WTC11 (cell line): ENCODE measurements around the gene CEP78. TPM values are rescaled to one million over a fixed set of nuclear protein-coding genes. Genes with fewer than 3 reads are reported as not detected.

Experiments used
- ATAC-seq: fragments of 200-7000 bp; cut with Tn5 transposase; 2 replicates; pipeline ENCODE4 v1.10.0; 2021; ENCODE audit warnings: mild to moderate bottlenecking, moderate library complexity
- CTCF ChIA-PET: fragments of 300-600 bp; sonication (Branson Sonifier 250); formaldehyde crosslinking; loops from one replicate; lab custom pipeline; 2021; ENCODE audit warnings: antibody characterized with exemption; lab: Charles Lee
- POLR2A ChIA-PET: fragments of 350-600 bp; sonication (Branson Sonifier 250); formaldehyde crosslinking; loops from one replicate; lab custom pipeline; 2021; ENCODE audit warnings: antibody characterized with exemption; lab: Charles Lee
- DNase-seq: peaks from one replicate; pipeline ENCODE4 v3.0.0; 2021; ENCODE audit warnings: low spot score
- H3K27ac Mint-ChIP-seq: 2 replicates; pipeline ENCODE4 v1.8.0; 2021; ENCODE audit warnings: mixed read lengths
- H3K27me3 Mint-ChIP-seq: 2 replicates; pipeline ENCODE4 v1.8.0; 2021; ENCODE audit warnings: low read depth, mild to moderate bottlenecking, moderate library complexity, mixed read lengths
- H3K36me3 Mint-ChIP-seq: 2 replicates; pipeline ENCODE4 v1.8.0; 2021; ENCODE audit warnings: mixed read lengths
- H3K4me1 Mint-ChIP-seq: 2 replicates; pipeline ENCODE4 v1.8.0; 2022; ENCODE audit warnings: mixed read lengths
- H3K4me3 Mint-ChIP-seq: 2 replicates; pipeline ENCODE4 v1.8.0; 2021; ENCODE audit warnings: mild to moderate bottlenecking, moderate library complexity, mixed read lengths
- H3K9me3 Mint-ChIP-seq: 2 replicates; pipeline ENCODE4 v1.8.0; 2021; ENCODE audit warnings: mixed read lengths
- CBFB ChIP-seq: sonication (generic); formaldehyde crosslinking; IDR thresholded peaks from 2 replicates; pipeline ENCODE4 v1.8.1; 2022; ENCODE audit warnings: mild to moderate bottlenecking, low read depth, missing genetic modification reagents
- ETV6 ChIP-seq: sonication (generic); formaldehyde crosslinking; IDR thresholded peaks from 2 replicates; pipeline ENCODE4 v1.8.1; 2022; ENCODE audit warnings: mild to moderate bottlenecking, missing genetic modification reagents
- GABPB1 ChIP-seq: sonication (generic); formaldehyde crosslinking; IDR thresholded peaks from 2 replicates; pipeline ENCODE4 v1.8.1; 2023; ENCODE audit warnings: mild to moderate bottlenecking, missing genetic modification reagents
- JUN ChIP-seq: sonication (generic); formaldehyde crosslinking; IDR thresholded peaks from 2 replicates; pipeline ENCODE4 v1.8.0; 2023; ENCODE audit warnings: mild to moderate bottlenecking, missing genetic modification reagents
- KAT7 ChIP-seq: sonication (generic); formaldehyde crosslinking; IDR thresholded peaks from 2 replicates; pipeline ENCODE4 v1.8.1; 2023; ENCODE audit warnings: missing genetic modification reagents, mild to moderate bottlenecking, borderline replicate concordance
- MYBL2 ChIP-seq: sonication (generic); formaldehyde crosslinking; IDR thresholded peaks from 2 replicates; pipeline ENCODE4 v1.8.1; 2023; ENCODE audit warnings: mild to moderate bottlenecking, moderate library complexity, missing genetic modification reagents
- RELA ChIP-seq: sonication (generic); formaldehyde crosslinking; IDR thresholded peaks from 2 replicates; pipeline ENCODE4 v1.8.1; 2022; ENCODE audit warnings: missing genetic modification reagents, mild to moderate bottlenecking, borderline replicate concordance
- SOX15 ChIP-seq: fragments of 250-450 bp; sonication (Bioruptor Pico); IDR thresholded peaks from 2 replicates; pipeline ENCODE4 v1.9.0; 2021; ENCODE audit warnings: mild to moderate bottlenecking
- TCF7 ChIP-seq: sonication (generic); formaldehyde crosslinking; IDR thresholded peaks from 2 replicates; pipeline ENCODE4 v1.8.0; 2022; ENCODE audit warnings: mild to moderate bottlenecking, low read depth, missing genetic modification reagents, moderate library complexity
- ZBTB21 ChIP-seq: sonication (generic); formaldehyde crosslinking; IDR thresholded peaks from 2 replicates; pipeline ENCODE4 v1.8.1; 2023; ENCODE audit warnings: mild to moderate bottlenecking, missing genetic modification reagents, borderline replicate concordance
- ZNF138 ChIP-seq: sonication (generic); formaldehyde crosslinking; conservative IDR thresholded peaks from 2 replicates; pipeline ENCODE4 v1.8.1; 2022; ENCODE audit warnings: mild to moderate bottlenecking, moderate library complexity, missing genetic modification reagents
- ZNF263 ChIP-seq: sonication (generic); formaldehyde crosslinking; IDR thresholded peaks from 2 replicates; pipeline ENCODE4 v1.8.1; 2022; ENCODE audit warnings: low read depth, mild to moderate bottlenecking, moderate library complexity, missing genetic modification reagents
- ZNF317 ChIP-seq: sonication (generic); formaldehyde crosslinking; IDR thresholded peaks from 2 replicates; pipeline ENCODE4 v1.8.1; 2023; ENCODE audit warnings: low read depth, mild to moderate bottlenecking, moderate library complexity, missing genetic modification reagents, borderline replicate concordance
- ZNF396 ChIP-seq: fragments of 250-450 bp; sonication (Bioruptor Pico); IDR thresholded peaks from 2 replicates; pipeline ENCODE4 v1.8.0; 2021; ENCODE audit warnings: mild to moderate bottlenecking, moderate library complexity, borderline replicate concordance
- total RNA-seq: library from RNA; stranded (reverse); gene quantifications from 3 replicates; pipeline ENCODE4 v1.2.3, GENCODE V29; 2021
- TF ChIP-seq, protein P1 (sequence below): fragments of 250-450 bp; sonication (Bioruptor Pico); conservative IDR thresholded peaks from 2 replicates; pipeline ENCODE4 v1.9.0; 2021; ENCODE audit warnings: mild to moderate bottlenecking
- TF ChIP-seq, protein P2 (sequence below): sonication (generic); formaldehyde crosslinking; IDR thresholded peaks from 2 replicates; pipeline ENCODE4 v1.8.1; 2023; ENCODE audit warnings: mild to moderate bottlenecking, missing genetic modification reagents, moderate library complexity
- TF ChIP-seq, protein P3 (sequence below): sonication (generic); formaldehyde crosslinking; conservative IDR thresholded peaks from 2 replicates; pipeline ENCODE4 v1.8.1; 2023; ENCODE audit warnings: mild to moderate bottlenecking, low read depth, missing genetic modification reagents, moderate library complexity
- TF ChIP-seq, protein P4 (sequence below): fragments of 250-450 bp; sonication (Bioruptor Pico); IDR thresholded peaks from 2 replicates; pipeline ENCODE4 v1.8.0; 2021; ENCODE audit warnings: mild to moderate bottlenecking
- TF ChIP-seq, protein P5 (sequence below): sonication (generic); formaldehyde crosslinking; IDR thresholded peaks from 2 replicates; pipeline ENCODE4 v1.8.1; 2022; ENCODE audit warnings: mild to moderate bottlenecking, moderate library complexity, missing genetic modification reagents
- TF ChIP-seq, protein P6 (sequence below): sonication (generic); formaldehyde crosslinking; IDR thresholded peaks from 2 replicates; pipeline ENCODE4 v1.8.0; 2023; ENCODE audit warnings: missing genetic modification reagents
- TF ChIP-seq, protein P7 (sequence below): sonication (generic); formaldehyde crosslinking; IDR thresholded peaks from 2 replicates; pipeline ENCODE4 v1.8.1; 2023; ENCODE audit warnings: mild to moderate bottlenecking, moderate library complexity, missing genetic modification reagents

The CEP78 gene
- total RNA-seq, 1 experiment from 2014 or later: 42.0 TPM

DNA sequence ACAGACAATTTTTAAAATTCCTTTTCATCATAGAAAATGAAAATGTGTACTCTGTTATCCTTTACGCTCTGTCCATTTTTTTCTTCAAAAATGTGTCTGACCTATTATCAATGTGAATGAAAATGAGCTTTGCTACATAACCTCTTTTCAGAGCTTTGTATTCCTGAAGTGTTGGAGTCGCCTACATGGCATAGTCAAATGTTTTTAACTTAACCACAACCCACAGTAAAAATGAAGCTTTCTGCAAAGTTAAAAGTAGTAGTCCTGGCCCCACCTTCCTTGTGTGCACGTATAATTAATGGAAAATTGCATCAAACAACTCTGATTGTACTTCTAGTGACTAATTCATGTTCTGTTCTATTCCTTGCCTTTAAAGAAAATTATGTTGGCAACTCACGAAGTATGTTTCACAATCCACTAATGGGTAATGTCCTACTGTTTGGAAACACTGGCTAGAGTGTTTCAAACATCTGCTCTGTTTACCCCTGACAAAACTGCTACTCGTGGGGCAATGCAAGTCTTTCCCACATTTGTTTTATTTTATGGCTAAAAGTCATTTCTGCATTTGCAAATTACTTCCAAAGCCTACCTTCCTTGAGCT lies 42.4 kb downstream of the CEP78 start:
- ATAC-seq: no peak

DNA sequence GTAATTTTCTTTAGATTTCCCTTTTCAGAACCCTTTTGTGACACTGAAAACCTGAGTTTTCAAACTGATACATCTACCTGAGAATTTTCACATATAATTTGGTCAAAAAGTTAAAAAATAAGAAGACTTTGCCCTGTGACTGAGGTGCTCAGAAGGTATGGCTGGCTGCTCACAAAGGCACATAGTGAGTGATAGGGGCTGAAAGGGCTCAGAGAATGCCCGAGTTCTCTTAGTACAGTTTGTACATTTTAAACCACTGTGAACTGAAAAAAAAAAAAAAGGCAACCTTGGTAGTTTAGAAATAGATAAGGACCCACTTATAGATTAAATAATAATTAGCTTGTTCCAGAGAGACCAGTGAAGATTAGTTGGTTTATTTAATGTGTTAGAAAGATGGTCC lies 42.9 kb downstream of the CEP78 start:
- Mint-ChIP-seq H3K27me3 (peaks cover 4% of the 10 kb centered on the region; the same call in 1 of the 2 replicates), H3K36me3 (peaks cover 3% of the 10 kb centered on the region; the same call in 1 of the 2 replicates), H3K4me1 (peaks cover under 1% of the 10 kb centered on the region; the same call in 1 of the 2 replicates), H3K4me3 (no peak overlapping the region), H3K27ac (no peak overlapping the region), H3K9me3 (peaks cover 6% of the 10 kb centered on the region)
- DNase-seq: no peak
- POLR2A ChIA-PET: no interaction called here
- no peak for ATAC-seq
- no peak for TF ChIP-seq JUN
- TF ChIP-seq, protein P1, sequence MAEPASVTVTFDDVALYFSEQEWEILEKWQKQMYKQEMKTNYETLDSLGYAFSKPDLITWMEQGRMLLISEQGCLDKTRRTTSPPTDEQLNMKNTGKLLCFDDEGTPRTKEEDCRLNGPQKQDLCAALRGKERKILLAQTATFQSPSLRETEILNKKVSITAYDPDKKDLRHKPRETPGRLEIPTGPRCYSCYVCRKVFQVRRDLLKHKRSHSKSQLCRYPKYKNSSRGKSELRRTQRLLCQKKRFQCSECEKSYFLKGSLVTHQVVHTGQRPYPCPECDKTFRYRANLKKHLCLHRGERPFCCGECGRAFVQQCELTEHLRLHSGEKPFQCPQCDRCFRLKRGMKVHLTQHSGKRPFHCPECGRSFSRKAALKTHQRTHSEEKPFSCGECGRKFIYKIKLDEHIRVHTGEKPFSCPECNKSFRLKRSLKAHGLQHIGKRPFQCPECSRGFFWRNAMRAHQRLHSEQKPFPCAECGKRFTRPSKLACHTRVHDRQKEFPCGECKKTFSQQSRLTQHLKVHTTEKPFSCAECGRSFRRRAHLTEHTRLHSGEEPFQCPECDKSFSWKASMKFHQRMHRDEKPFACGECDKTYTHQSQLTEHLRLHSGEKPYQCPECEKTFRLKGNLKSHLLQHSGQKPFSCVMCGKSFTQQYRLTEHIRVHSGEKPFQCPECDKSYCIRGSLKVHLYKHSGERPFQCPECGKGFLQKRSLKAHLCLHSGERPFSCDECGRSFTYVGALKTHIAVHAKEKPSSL (CRISPR knock-in tag): no peak
- TF ChIP-seq, protein P2, sequence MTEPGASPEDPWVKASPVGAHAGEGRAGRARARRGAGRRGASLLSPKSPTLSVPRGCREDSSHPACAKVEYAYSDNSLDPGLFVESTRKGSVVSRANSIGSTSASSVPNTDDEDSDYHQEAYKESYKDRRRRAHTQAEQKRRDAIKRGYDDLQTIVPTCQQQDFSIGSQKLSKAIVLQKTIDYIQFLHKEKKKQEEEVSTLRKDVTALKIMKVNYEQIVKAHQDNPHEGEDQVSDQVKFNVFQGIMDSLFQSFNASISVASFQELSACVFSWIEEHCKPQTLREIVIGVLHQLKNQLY (CRISPR knock-in tag): no peak
- TF ChIP-seq, protein P3, sequence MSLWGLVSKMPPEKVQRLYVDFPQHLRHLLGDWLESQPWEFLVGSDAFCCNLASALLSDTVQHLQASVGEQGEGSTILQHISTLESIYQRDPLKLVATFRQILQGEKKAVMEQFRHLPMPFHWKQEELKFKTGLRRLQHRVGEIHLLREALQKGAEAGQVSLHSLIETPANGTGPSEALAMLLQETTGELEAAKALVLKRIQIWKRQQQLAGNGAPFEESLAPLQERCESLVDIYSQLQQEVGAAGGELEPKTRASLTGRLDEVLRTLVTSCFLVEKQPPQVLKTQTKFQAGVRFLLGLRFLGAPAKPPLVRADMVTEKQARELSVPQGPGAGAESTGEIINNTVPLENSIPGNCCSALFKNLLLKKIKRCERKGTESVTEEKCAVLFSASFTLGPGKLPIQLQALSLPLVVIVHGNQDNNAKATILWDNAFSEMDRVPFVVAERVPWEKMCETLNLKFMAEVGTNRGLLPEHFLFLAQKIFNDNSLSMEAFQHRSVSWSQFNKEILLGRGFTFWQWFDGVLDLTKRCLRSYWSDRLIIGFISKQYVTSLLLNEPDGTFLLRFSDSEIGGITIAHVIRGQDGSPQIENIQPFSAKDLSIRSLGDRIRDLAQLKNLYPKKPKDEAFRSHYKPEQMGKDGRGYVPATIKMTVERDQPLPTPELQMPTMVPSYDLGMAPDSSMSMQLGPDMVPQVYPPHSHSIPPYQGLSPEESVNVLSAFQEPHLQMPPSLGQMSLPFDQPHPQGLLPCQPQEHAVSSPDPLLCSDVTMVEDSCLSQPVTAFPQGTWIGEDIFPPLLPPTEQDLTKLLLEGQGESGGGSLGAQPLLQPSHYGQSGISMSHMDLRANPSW: no peak
- TF ChIP-seq ZNF396 (CRISPR knock-in tag): no peak
- TF ChIP-seq SOX15 (CRISPR knock-in tag): no peak
- no peak for TF ChIP-seq ZNF138 (CRISPR knock-in tag)
- no peak for TF ChIP-seq ZNF317 (CRISPR knock-in tag)
- TF ChIP-seq KAT7: no peak
- TF ChIP-seq, protein P4, sequence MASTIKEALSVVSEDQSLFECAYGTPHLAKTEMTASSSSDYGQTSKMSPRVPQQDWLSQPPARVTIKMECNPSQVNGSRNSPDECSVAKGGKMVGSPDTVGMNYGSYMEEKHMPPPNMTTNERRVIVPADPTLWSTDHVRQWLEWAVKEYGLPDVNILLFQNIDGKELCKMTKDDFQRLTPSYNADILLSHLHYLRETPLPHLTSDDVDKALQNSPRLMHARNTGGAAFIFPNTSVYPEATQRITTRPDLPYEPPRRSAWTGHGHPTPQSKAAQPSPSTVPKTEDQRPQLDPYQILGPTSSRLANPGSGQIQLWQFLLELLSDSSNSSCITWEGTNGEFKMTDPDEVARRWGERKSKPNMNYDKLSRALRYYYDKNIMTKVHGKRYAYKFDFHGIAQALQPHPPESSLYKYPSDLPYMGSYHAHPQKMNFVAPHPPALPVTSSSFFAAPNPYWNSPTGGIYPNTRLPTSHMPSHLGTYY (CRISPR knock-in tag): no peak
- TF ChIP-seq, protein P5, sequence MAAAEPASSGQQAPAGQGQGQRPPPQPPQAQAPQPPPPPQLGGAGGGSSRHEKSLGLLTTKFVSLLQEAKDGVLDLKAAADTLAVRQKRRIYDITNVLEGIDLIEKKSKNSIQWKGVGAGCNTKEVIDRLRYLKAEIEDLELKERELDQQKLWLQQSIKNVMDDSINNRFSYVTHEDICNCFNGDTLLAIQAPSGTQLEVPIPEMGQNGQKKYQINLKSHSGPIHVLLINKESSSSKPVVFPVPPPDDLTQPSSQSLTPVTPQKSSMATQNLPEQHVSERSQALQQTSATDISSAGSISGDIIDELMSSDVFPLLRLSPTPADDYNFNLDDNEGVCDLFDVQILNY (CRISPR knock-in tag): no peak
- no peak for TF ChIP-seq ZNF263 (CRISPR knock-in tag)
- TF ChIP-seq ZBTB21 (CRISPR knock-in tag): no peak
- TF ChIP-seq MYBL2: no peak
- no peak for TF ChIP-seq CBFB (CRISPR knock-in tag)
- CTCF ChIA-PET: interaction anchor here (1.0 kb wide), 1 partner anchor 18 kb away, joined by 5 read pairs; no protein-coding TSS in a partner anchor

More for the DNA sequence above, 42.4 kb downstream of the CEP78 start:
- TF ChIP-seq ZNF317 (CRISPR knock-in tag): no peak
- TF ChIP-seq GABPB1 (CRISPR knock-in tag): peak; percentile 62
- TF ChIP-seq ETV6 (CRISPR knock-in tag): no peak
- TF ChIP-seq, protein P6, sequence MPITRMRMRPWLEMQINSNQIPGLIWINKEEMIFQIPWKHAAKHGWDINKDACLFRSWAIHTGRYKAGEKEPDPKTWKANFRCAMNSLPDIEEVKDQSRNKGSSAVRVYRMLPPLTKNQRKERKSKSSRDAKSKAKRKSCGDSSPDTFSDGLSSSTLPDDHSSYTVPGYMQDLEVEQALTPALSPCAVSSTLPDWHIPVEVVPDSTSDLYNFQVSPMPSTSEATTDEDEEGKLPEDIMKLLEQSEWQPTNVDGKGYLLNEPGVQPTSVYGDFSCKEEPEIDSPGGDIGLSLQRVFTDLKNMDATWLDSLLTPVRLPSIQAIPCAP (CRISPR knock-in tag): no peak
- TF ChIP-seq TCF7 (CRISPR knock-in tag): no peak
- TF ChIP-seq MYBL2: no peak
- TF ChIP-seq, protein P7, sequence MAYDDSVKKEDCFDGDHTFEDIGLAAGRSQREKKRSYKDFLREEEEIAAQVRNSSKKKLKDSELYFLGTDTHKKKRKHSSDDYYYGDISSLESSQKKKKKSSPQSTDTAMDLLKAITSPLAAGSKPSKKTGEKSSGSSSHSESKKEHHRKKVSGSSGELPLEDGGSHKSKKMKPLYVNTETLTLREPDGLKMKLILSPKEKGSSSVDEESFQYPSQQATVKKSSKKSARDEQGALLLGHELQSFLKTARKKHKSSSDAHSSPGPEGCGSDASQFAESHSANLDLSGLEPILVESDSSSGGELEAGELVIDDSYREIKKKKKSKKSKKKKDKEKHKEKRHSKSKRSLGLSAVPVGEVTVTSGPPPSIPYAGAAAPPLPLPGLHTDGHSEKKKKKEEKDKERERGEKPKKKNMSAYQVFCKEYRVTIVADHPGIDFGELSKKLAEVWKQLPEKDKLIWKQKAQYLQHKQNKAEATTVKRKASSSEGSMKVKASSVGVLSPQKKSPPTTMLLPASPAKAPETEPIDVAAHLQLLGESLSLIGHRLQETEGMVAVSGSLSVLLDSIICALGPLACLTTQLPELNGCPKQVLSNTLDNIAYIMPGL (CRISPR knock-in tag): no peak
- no peak for TF ChIP-seq RELA (CRISPR knock-in tag)
- Mint-ChIP-seq H3K27me3 (no peaks in the 10 kb centered on the region), H3K27ac (peak overlapping the region; percentile 38; the same call in 1 of the 2 replicates), H3K36me3 (0 out of 2 replicates have a peak, but pooled peaks cover 3% of the 10 kb centered on the region), H3K4me1 (peaks cover 3% of the 10 kb centered on the region; the same call in 1 of the 2 replicates), H3K4me3 (no peak overlapping the region), H3K9me3 (peaks cover under 1% of the 10 kb centered on the region; the same call in 1 of the 2 replicates)
- ChIA-PET POLR2A (interaction anchor here (0.7 kb wide), 1 partner anchor 18 kb away, joined by 3 read pairs; the partner anchor contains the start of gene PSAT1), CTCF (interaction anchor here (1.0 to 1.4 kb wide), 2 partner anchors 18 to 92 kb away, joined by 3 to 5 read pairs; no protein-coding TSS in a partner anchor)
- DNase-seq: no peak
